Measurements from ENCODE around the gene PLD3.

PLD3 gene

GRCh38 chr19:40414542-40415535, 66.3 kb downstream of the PLD3 start:
- TF ChIP-seq CTCF (conservative IDR thresholded peaks at IDR 0.05; ENCODE audit: low read depth, low read length): no peak
- no peak for DNase-seq (ENCODE audit: low read depth)
- H3K4me3 ChIP-seq (ENCODE audit: low read depth, low read length): no peak overlapping the region

- no peak for TF ChIP-seq CTCF (conservative IDR thresholded peaks at IDR 0.05; ENCODE audit: low read depth, low read length)
- H3K4me3 ChIP-seq (ENCODE audit: low read depth, low read length): no peak overlapping the region
- no peak for DNase-seq (ENCODE audit: low read depth)
These were observed 67.3 kb downstream of the PLD3 start for GRCh38 chr19:40415768-40416167.

GRCh38 chr19:40416918-40417642, 68.6 kb downstream of the PLD3 start:
- peak; percentile 12 for DNase-seq (ENCODE audit: low read depth)
- H3K4me3 ChIP-seq (ENCODE audit: low read depth, low read length): no peak overlapping the region
- TF ChIP-seq CTCF (conservative IDR thresholded peaks at IDR 0.05; ENCODE audit: low read depth, low read length): no peak

DNA sequence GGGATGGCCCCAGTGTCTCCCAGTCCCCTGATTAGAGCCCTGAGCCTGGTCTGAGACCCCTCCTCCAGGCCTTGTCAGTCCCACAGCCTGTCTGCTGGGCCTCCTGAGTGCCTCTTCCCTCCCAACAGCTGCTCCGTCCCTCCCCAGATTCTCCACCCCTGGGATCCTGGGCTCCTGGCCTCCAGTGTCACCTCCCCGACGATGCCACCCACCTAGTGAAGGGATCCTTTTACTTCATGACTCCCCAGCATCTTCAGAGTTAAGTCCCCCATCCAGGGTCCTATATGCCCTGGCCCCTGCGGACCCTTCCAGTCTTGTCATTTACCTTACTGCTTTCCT, 69.1 kb downstream of the PLD3 start:
- H3K4me3 ChIP-seq (ENCODE audit: low read depth, low read length): no peak overlapping the region
- TF ChIP-seq CTCF (conservative IDR thresholded peaks at IDR 0.05; ENCODE audit: low read depth, low read length): no peak
- DNase-seq (ENCODE audit: low read depth): no peak

DNA sequence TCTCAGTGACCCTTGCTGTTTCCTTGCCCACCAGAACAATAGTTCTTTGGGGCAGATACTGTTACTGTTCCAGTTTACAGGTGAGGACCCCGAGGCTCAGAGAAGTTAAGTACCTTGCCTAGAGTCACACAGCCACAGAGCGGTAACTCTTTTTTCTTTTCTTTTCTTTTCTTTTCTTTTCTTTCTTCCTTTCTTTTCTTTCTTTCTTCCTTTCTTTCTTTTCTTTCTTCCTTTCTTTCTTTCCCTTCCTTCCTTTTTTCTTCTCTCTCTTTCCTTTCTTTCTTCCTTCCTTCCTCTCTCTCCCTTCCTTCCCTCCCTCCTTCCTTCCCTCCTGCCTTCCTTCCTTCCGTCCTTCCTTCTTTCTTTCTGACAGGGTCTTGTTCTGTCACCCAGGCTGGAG, 69.5 kb downstream of the PLD3 start:
- no peak overlapping the region for H3K4me3 ChIP-seq (ENCODE audit: low read depth, low read length)
- DNase-seq (ENCODE audit: low read depth): no peak
- no peak for TF ChIP-seq CTCF (conservative IDR thresholded peaks at IDR 0.05; ENCODE audit: low read depth, low read length)

DNA sequence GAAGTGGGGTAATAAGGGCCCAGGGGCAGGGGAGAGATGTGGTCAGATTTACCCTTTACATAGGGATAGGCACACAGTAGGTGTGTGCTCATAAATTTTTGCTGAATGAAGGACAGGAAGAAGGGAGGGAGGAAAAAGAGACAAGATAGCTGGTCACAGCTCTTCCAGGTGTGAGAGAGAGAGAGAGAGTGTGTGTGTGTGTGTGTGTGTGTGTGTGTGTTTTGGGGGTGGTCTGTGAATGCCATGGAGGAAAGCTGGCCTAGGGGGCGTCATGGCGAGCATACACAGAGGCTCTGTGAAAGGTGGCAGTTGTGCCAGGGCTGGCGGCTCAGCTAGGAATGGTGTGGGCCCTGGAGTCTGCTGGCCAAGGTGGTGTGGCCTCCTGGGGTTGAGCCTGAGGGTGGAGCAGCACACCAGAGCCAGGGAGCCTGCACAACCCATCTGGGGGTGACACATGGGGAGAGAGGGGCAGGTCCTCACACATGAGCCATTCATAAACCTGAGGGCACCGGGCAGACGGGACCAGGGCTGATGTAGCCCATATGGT, 70.6 kb downstream of the PLD3 start:
- TF ChIP-seq CTCF (conservative IDR thresholded peaks at IDR 0.05; ENCODE audit: low read depth, low read length): no peak
- DNase-seq (ENCODE audit: low read depth): no peak
- H3K4me3 ChIP-seq (ENCODE audit: low read depth, low read length): no peak overlapping the region
